ENCODE data around the gene FNDC3A.
"Not testable (repeated sequence)": the region's sequence is repeated elsewhere in the genome, so short reads cannot be mapped to it uniquely, and the experiment has no call there.

The FNDC3A gene

GRCh38 chr13:49044008-49044407, 68.3 kb downstream of the FNDC3A start:
- no peak for DNase-seq

- no peak for DNase-seq
Measured at GRCh38 chr13:49044836-49045235, 69.1 kb downstream of the FNDC3A start.

- DNase-seq, result no peak
Measured at GRCh38 chr13:49046002-49046401, 70.3 kb downstream of the FNDC3A start.

- DNase-seq, result no peak
Measured at GRCh38 chr13:49046519-49046918, 70.8 kb downstream of the FNDC3A start.

GRCh38 chr13:49052813-49053212, 77.1 kb downstream of the FNDC3A start:
- no peak for DNase-seq

- DNase-seq, result no peak
Measured at GRCh38 chr13:49053215-49053614, 77.5 kb downstream of the FNDC3A start.

- DNase-seq, result no peak
Measured at GRCh38 chr13:49053906-49054305, 78.2 kb downstream of the FNDC3A start.

- no peak for DNase-seq
Measured at GRCh38 chr13:49055021-49055420, 79.3 kb downstream of the FNDC3A start.

GRCh38 chr13:49057176-49057575, 81.5 kb downstream of the FNDC3A start:
- DNase-seq, result no peak

- DNase-seq, result no peak
Measured at GRCh38 chr13:49058761-49059160, 83.0 kb downstream of the FNDC3A start.

GRCh38 chr13:49060678-49061387, 85.1 kb downstream of the FNDC3A start:
- no peak for DNase-seq

- not testable (repeated sequence) for DNase-seq
Measured at GRCh38 chr13:49061388-49061752, 85.7 kb downstream of the FNDC3A start.

- no peak for DNase-seq
Measured at GRCh38 chr13:49062297-49062896, 86.7 kb downstream of the FNDC3A start.

GRCh38 chr13:49063011-49063410, 87.3 kb downstream of the FNDC3A start:
- DNase-seq, result no peak

GRCh38 chr13:49063497-49063896, 87.8 kb downstream of the FNDC3A start:
- no peak for DNase-seq

- DNase-seq, result no peak
Measured at GRCh38 chr13:49064476-49064875, 88.8 kb downstream of the FNDC3A start.

- no peak for DNase-seq
Measured at GRCh38 chr13:49066856-49067255, 91.1 kb downstream of the FNDC3A start.

GRCh38 chr13:49068498-49068897, 92.8 kb downstream of the FNDC3A start:
- not testable (repeated sequence) for DNase-seq

- DNase-seq, result not testable (repeated sequence)
Measured at GRCh38 chr13:49070021-49070420, 94.3 kb downstream of the FNDC3A start.

GRCh38 chr13:49071341-49071937, 95.7 kb downstream of the FNDC3A start:
- no peak for DNase-seq

GRCh38 chr13:49082653-49083536, 107.2 kb downstream of the FNDC3A start:
- no peak for DNase-seq

GRCh38 chr13:49084961-49085360, 109.2 kb downstream of the FNDC3A start:
- no peak for DNase-seq

- DNase-seq, result no peak
Measured at GRCh38 chr13:49086722-49087121, 111.0 kb downstream of the FNDC3A start.
